GM13976 (cell line): Measurements from ENCODE around the gene WNT9B.

Experiments used
- DNase-seq: peaks from one replicate; pipeline ENCODE4 v3.0.0; 2012; ENCODE audit warnings: low spot score
- in situ Hi-C: fragments of 300-500 bp; cut with MboI; formaldehyde crosslinking; loops from one replicate; pipeline ENCODE4 v1.12.0; 2022; ENCODE audit warnings: low sequenced_read_pairs, mixed read lengths, inconsistent platforms; ENCODE audit not compliant: unreplicated experiment
- TF ChIP-seq, protein P1 (sequence below): IDR thresholded peaks from 2 replicates; pipeline ENCODE4 v1.5.1; 2012; ENCODE audit warnings: borderline replicate concordance, mild to moderate bottlenecking; ENCODE audit not compliant: insufficient read depth; ENCODE audit errors: extremely low read depth, missing control alignments, control extremely low read depth

The WNT9B gene

GRCh38 chr17:46841561-46842379 lies 9.6 kb upstream of the WNT9B start:
- peak; percentile 68 for DNase-seq
- in situ Hi-C loops, result no loop called here
- TF ChIP-seq, protein P1, sequence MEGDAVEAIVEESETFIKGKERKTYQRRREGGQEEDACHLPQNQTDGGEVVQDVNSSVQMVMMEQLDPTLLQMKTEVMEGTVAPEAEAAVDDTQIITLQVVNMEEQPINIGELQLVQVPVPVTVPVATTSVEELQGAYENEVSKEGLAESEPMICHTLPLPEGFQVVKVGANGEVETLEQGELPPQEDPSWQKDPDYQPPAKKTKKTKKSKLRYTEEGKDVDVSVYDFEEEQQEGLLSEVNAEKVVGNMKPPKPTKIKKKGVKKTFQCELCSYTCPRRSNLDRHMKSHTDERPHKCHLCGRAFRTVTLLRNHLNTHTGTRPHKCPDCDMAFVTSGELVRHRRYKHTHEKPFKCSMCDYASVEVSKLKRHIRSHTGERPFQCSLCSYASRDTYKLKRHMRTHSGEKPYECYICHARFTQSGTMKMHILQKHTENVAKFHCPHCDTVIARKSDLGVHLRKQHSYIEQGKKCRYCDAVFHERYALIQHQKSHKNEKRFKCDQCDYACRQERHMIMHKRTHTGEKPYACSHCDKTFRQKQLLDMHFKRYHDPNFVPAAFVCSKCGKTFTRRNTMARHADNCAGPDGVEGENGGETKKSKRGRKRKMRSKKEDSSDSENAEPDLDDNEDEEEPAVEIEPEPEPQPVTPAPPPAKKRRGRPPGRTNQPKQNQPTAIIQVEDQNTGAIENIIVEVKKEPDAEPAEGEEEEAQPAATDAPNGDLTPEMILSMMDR, result peak; percentile 42

GRCh38 chr17:46842835-46843234 lies 8.5 kb upstream of the WNT9B start:
- in situ Hi-C loops, result no loop called here
- no peak for DNase-seq

DNA sequence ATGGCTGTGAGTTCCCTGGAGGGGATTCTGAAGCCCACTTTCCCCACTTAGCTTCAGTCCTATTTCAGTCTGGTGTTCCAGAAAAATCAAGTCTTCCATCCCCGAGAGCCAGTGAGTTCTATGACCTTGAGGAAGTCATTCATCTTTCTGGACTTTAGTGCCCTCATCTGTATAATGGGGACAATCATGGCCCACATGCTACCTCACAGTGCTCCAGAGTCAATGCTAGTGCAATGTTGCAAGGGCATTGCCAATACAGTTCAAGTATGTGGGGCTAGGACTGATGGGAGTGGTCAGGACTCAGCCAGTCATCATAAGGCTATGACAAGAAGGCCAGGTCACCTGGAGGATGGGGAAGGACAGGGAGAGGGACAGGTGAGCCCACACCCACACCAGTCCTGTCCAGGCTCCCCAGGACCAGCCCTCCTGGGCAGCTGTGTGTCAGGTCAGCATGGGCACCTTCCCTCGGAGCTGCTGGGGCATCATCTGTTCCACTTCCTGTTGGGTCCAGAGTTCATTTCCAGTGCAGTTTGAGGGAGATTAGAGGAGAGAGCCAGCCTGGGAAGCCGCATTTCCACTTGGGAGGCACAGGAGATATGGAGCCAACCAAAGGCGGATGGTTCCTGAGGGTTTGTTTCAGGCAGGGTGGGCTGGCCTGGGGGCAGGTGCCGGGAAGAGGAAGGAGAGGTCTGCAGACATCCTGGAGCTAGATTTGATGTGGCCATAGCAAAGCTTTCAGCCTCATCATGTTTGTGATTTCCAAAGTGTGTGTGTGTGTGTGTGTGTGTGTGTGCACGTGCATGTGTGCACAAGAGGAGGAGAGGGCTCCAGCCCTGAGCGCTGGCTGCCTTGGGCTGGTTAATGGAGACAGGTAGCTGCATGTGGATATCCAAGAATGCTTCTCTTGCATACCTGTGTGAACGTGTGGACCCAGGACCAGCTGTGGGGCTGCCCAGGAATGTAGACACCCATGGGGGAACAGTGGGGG lies 3.9 kb upstream of the WNT9B start:
- DNase-seq, result no peak
- TF ChIP-seq, protein P1, result no peak
- in situ Hi-C loops, result no loop called here

More at GRCh38 chr17:46842835-46843234, 8.5 kb upstream of the WNT9B start:
- TF ChIP-seq, protein P1, result peak; percentile 13

DNA sequence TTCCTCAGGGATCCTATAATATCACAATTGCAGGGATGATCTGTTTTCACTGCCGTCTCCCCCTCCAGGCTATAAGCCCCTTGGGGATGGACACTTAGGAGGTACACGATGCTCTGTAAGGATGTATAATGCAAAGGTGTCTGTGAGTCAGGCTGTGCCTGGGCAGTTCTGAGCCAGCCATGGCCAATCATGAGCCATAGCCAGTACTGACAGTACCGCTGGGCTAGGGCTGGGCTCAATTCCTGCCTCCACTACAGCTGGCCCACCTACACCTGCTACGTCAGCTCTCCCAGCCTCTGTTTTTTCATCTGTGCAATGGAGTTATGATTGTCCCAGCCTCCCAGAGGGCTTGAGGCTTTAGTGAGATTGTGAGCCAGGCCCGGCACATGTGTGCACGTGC lies 2.8 kb upstream of the WNT9B start:
- no peak for DNase-seq
- TF ChIP-seq, protein P1, result no peak
- in situ Hi-C loops, result no loop called here

DNA sequence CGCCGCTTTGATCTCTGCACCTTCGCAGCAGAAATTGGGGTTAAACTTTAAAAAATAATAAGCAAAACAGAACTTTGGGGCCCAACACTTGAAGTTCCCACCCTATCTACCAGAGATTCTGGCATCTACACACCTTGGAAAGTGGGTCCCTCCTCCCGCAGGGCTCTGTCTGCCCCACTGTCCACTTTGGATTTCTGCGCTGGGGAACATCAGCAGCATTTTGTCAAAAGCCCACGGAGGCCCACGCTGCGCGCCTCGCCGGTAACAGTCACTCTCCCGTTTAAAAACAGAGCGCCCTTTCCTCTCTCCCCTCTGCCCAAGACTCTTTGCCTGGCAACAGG lies 725 bp upstream of the WNT9B start:
- in situ Hi-C loops, result no loop called here
- TF ChIP-seq, protein P1, result no peak
- DNase-seq, result no peak

- no peak for DNase-seq
- TF ChIP-seq, protein P1, result no peak
- in situ Hi-C loops, result no loop called here
Observed at GRCh38 chr17:46853896-46854444, 2.6 kb downstream of the WNT9B start.
